ENCODE results near the gene RBM10.

- TF ChIP-seq, protein P1, sequence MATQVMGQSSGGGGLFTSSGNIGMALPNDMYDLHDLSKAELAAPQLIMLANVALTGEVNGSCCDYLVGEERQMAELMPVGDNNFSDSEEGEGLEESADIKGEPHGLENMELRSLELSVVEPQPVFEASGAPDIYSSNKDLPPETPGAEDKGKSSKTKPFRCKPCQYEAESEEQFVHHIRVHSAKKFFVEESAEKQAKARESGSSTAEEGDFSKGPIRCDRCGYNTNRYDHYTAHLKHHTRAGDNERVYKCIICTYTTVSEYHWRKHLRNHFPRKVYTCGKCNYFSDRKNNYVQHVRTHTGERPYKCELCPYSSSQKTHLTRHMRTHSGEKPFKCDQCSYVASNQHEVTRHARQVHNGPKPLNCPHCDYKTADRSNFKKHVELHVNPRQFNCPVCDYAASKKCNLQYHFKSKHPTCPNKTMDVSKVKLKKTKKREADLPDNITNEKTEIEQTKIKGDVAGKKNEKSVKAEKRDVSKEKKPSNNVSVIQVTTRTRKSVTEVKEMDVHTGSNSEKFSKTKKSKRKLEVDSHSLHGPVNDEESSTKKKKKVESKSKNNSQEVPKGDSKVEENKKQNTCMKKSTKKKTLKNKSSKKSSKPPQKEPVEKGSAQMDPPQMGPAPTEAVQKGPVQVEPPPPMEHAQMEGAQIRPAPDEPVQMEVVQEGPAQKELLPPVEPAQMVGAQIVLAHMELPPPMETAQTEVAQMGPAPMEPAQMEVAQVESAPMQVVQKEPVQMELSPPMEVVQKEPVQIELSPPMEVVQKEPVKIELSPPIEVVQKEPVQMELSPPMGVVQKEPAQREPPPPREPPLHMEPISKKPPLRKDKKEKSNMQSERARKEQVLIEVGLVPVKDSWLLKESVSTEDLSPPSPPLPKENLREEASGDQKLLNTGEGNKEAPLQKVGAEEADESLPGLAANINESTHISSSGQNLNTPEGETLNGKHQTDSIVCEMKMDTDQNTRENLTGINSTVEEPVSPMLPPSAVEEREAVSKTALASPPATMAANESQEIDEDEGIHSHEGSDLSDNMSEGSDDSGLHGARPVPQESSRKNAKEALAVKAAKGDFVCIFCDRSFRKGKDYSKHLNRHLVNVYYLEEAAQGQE (IDR thresholded peaks at IDR 0.05; ENCODE audit: insufficient read depth in 1 of 2, low read depth in 2 of 2, low read length in 2 of 2) = no peak
- no peak for TF ChIP-seq SIN3A (IDR thresholded peaks at IDR 0.05; ENCODE audit: borderline replicate concordance, insufficient read depth, low read length)
- TF ChIP-seq POLR2AphosphoS5 (IDR thresholded peaks at IDR 0.05; ENCODE audit: low read depth, low read length) = no peak
These were observed 35.3 kb downstream of the RBM10 start for GRCh38 chrX:47180346-47180745.

Measured in PFSK-1 (cell line).